LNCAP (cell line): Measurements from ENCODE around the gene MIDN.

Source experiments
- TF ChIP-seq, protein P1 (sequence below): fragments of 450-650 bp; IDR thresholded peaks from 2 replicates; pipeline ENCODE4 v1.5.1; 2017; ENCODE audit warnings: mild to moderate bottlenecking

MIDN gene

DNA sequence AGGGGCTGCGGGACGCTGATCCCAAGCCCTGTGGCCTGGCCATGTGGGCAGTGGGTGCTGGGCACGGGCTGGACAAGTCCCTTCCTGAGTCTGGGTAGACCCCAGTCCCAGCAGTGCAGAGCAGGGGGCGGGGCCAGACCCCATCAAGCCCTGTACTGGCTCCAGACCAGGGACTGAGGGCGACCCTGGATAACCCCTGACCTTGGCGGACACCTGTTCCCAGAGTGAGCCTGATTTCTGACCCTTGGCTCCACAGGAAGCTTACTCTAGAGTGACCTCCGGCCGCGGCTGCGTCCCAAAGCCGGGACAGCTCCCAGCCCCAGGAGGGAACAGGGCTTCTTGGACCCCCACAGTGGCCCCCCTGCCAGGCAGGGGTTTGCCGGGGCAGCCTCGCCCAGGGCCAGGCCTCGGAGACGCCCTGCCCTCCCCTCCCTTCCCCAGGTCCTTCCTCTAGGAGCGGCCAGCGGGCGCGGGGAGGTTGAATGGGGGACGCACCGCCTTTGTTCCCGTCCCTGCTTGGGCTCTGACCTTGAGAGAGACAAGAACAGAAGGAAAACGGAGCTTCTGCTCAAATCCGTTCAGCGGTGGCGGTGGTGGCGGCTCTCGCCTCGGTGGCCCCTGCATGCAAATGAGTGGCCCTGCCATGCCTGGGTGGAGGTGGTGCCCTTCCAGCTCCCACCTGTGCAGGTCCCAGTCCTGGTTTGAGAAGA, 35.0 kb downstream of the MIDN start:
- TF ChIP-seq, protein P1, sequence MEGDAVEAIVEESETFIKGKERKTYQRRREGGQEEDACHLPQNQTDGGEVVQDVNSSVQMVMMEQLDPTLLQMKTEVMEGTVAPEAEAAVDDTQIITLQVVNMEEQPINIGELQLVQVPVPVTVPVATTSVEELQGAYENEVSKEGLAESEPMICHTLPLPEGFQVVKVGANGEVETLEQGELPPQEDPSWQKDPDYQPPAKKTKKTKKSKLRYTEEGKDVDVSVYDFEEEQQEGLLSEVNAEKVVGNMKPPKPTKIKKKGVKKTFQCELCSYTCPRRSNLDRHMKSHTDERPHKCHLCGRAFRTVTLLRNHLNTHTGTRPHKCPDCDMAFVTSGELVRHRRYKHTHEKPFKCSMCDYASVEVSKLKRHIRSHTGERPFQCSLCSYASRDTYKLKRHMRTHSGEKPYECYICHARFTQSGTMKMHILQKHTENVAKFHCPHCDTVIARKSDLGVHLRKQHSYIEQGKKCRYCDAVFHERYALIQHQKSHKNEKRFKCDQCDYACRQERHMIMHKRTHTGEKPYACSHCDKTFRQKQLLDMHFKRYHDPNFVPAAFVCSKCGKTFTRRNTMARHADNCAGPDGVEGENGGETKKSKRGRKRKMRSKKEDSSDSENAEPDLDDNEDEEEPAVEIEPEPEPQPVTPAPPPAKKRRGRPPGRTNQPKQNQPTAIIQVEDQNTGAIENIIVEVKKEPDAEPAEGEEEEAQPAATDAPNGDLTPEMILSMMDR = no peak

DNA sequence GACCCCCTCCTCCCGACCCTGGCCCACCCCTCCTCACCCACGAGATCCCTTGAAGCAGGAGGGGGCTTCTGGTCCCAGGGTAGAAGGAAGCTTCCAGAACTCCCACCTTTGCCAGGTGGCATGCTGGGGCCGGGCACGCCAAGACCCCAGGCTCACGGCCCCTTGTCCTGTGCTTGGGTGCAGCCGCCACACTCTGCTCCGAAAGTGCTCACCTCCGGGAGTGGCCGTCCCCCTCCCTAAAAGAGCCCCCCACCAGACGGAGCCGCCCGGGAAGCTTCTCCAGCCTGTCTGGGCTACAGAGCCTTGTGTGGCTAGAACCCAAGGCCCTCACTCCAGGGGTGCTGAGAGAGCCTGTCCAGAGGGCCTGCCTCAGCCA, 35.5 kb downstream of the MIDN start:
- TF ChIP-seq, protein P1 = no peak

DNA sequence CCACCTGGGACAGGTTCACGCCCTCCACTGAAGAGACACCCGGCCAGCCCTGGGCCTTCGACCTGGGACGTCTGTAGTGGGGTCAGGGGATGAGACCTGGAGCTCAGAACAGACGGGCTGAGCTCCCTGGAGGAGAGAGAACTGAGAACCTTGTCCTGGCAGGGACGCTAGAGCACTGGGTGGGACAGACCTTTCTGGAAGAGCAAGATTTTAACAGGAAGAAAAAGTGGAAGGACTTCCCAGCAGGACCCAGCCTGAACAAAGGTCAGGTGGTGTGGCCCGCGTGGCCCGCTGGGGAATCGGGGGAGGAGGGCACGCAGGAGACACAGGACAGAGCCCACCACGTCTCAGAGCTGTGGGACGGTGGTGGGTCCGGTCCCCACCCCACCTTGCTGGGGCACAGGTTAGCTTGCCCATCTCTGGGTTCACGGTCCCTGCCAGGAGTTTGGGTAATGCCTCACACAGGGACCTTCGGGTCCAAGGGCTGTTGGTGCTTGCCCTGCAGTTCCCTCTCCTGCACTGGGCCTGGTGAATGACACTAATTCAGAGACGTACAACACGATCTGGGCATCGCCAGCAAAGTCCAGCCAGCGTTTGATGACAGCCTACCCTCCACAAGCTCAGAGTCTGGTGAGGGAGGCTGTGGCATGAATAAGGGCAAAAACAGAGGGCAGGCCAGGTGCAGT, 36.1 kb downstream of the MIDN start:
- TF ChIP-seq, protein P1 = no peak

DNA sequence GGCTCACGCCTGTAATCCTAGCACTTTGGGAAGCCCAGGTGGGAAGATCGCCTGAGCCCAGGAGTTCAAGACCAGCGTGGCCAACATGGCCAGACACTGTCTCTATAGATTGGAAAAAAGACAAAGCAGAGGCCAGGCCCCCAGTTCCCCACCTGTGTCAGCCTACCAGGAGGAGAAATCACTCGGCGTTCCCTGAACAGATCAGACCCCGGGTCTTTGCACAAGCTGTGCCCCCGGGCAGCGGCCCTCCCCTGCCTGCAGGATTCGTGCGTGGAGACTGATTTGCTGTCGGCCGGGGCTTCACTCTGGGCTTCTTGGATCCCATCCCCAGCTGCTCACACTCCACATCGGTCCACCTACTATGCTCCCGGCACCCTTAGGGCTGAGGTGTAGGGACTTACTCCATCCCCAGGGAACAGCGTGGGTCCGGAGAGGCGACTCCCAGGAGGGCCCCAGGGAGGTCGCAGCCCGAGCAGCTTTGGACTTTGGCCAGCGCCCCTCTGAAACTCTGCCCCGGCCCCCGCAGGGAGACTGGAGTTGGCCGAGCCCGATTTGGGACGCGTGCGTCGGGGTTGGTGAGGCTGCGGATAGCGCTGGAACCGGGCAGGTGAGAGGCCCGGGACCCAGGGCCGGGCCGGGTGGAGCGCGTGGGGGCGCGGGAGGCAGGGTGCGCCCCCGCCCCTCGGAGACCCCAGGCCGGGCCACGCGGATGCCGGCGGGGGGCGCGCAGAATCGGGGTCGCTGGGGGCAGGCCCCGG, 36.8 kb downstream of the MIDN start:
- TF ChIP-seq, protein P1 = no peak

DNA sequence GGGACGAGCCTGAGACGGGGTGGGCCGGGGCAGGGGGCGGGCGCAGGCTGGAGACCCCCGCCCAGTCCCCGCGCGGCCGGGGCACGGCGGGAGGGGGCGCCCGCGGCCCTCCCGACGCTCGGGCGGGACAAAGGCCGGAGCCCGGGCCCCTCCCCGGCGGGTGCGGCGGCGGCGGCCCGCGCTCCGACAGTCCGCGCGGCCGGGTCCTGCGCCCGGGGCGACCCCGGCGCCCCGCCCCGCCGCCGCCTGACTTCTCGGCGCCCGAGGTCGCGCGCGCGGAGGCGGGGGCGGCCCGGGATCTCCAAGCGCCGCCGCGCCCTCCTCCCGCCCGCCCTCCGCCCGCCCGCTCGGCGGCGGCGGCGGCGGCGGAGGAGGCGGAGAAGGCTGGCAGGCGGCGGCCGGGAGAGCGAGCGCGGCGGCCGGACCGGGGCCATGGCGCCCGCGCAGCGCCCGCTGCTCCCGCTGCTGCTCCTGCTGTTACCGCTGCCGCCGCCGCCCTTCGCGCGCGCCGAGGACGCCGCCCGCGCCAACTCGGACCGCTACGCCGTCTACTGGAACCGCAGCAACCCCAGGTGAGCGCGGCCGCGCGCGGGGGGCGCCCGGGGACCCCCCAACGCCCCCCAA, 37.5 kb downstream of the MIDN start, which contains the start of gene EFNA2:
Gene EFNA2 (plus strand): TSS at position 137 of the 624 bp plus-strand sequence. CDS start 296 bp downstream, at position 433.
- TF ChIP-seq, protein P1 = peak; percentile 25; the same call in 1 of the 2 replicates

DNA sequence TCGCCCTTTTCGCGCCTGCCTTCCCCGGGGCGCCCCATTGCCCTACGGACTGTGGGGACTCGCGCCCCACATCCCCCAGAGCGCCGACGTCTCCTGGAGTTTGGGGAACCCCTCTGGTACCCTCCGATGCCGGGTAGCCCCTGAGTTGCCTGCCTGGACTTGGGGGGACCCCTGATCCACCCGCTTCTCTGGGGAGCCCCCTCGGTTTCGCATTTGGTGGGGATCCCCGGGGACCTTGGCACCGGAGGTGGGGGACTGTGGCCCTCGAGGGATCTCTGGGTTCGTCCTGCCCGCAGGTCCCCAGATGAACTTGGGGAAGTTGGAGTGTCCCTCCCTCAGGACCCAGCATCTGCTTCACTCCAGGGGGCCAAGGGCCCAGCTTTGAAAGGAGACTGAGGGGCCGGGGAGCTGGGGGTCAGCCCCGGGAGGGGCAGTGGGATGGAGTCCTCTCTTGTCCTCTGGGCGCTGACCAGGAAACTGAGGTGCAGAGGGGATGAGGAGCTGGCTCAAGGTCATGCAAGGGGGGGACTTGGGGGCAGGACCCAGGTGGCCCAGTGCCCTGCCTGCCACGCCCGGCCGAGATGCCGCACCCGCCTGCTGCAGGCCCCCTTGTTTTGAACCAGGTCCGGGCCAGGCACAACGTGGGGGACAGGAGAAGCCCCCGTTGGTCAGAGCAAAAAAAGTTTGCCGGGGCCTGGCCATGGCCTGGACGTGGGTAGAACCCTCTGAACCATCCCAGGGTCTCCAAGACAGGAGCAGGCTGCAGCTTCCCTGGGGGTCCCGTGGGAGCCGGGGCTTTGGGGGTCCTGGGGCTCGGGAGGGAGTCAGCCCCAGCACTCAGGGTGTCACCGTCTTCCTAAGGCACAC, 38.3 kb downstream of the MIDN start:
- TF ChIP-seq, protein P1 = no peak
